ENCODE data around the gene CUL1.

The CUL1 gene

DNA sequence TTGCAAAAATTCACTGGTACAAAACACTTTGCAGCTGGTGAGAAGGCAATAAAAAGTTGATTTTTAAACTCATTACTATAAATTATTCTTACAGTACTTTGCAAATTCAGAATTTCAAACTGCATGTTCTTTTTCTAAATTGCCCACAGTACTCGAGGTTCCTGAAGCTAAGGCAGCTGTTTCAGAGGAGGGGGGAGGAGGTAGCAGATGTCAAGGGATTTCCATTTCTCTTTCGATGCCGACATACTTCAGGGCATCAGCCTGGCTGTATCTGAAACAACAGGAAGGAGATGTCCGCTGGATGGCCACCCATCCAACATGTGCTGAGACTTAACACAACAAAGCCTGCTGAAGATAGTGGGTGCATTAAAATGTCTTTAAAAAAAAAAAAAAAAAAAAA lies 108.7 kb downstream of the CUL1 start:
- TF ChIP-seq CREB1 (IDR thresholded peaks at IDR 0.05; ENCODE audit: low read depth), result no peak
- TF ChIP-seq, protein P1, sequence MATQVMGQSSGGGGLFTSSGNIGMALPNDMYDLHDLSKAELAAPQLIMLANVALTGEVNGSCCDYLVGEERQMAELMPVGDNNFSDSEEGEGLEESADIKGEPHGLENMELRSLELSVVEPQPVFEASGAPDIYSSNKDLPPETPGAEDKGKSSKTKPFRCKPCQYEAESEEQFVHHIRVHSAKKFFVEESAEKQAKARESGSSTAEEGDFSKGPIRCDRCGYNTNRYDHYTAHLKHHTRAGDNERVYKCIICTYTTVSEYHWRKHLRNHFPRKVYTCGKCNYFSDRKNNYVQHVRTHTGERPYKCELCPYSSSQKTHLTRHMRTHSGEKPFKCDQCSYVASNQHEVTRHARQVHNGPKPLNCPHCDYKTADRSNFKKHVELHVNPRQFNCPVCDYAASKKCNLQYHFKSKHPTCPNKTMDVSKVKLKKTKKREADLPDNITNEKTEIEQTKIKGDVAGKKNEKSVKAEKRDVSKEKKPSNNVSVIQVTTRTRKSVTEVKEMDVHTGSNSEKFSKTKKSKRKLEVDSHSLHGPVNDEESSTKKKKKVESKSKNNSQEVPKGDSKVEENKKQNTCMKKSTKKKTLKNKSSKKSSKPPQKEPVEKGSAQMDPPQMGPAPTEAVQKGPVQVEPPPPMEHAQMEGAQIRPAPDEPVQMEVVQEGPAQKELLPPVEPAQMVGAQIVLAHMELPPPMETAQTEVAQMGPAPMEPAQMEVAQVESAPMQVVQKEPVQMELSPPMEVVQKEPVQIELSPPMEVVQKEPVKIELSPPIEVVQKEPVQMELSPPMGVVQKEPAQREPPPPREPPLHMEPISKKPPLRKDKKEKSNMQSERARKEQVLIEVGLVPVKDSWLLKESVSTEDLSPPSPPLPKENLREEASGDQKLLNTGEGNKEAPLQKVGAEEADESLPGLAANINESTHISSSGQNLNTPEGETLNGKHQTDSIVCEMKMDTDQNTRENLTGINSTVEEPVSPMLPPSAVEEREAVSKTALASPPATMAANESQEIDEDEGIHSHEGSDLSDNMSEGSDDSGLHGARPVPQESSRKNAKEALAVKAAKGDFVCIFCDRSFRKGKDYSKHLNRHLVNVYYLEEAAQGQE (IDR thresholded peaks at IDR 0.05; ENCODE audit: low read depth), result no peak
- no peak for TF ChIP-seq NFIC (IDR thresholded peaks at IDR 0.05)
- no peak for TF ChIP-seq ZBTB7A (IDR thresholded peaks at IDR 0.05; ENCODE audit: low read depth)
- no peak for TF ChIP-seq FOXM1 (IDR thresholded peaks at IDR 0.05; ENCODE audit: borderline replicate concordance, low read depth)
- no peak for TF ChIP-seq MAX (IDR thresholded peaks at IDR 0.05)
- TF ChIP-seq EGR1 (IDR thresholded peaks at IDR 0.05), result no peak
- no peak for TF ChIP-seq YY1 (IDR thresholded peaks at IDR 0.05; ENCODE audit: low read depth)
- TF ChIP-seq TAF1 (IDR thresholded peaks at IDR 0.05; ENCODE audit: low read depth), result no peak
- no peak for TF ChIP-seq RAD21 (IDR thresholded peaks at IDR 0.05; ENCODE audit: low read depth)
- TF ChIP-seq, protein P2, sequence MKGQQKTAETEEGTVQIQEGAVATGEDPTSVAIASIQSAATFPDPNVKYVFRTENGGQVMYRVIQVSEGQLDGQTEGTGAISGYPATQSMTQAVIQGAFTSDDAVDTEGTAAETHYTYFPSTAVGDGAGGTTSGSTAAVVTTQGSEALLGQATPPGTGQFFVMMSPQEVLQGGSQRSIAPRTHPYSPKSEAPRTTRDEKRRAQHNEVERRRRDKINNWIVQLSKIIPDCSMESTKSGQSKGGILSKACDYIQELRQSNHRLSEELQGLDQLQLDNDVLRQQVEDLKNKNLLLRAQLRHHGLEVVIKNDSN (IDR thresholded peaks at IDR 0.05), result no peak
- TF ChIP-seq TEAD4 (IDR thresholded peaks at IDR 0.05), result no peak
- TF ChIP-seq EP300 (IDR thresholded peaks at IDR 0.05; ENCODE audit: borderline replicate concordance), result no peak
- TF ChIP-seq CEBPB (IDR thresholded peaks at IDR 0.05), result no peak
- TF ChIP-seq TCF12 (IDR thresholded peaks at IDR 0.05; ENCODE audit: low read depth), result no peak

DNA sequence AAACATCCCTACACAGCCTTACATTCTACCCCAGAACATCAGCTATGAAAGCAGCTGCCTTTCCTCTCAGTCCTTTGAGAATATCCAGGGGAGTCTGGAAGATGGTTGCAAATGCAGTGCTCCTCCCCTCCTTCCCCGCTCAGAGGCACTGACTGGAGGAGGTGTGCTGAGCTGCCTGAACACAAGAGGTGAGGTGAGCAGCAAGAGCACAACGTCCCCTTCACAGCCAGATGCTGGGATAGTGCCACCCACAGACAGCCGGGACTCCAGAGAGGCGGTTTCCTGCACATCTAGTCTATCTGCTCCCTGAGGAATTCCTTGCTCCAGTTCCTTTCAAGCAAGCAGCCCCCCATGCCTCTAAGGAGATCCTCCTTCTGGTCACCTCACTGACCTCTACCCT lies 111.2 kb downstream of the CUL1 start:
- TF ChIP-seq YY1 (IDR thresholded peaks at IDR 0.05; ENCODE audit: low read depth) (no peak), RAD21 (IDR thresholded peaks at IDR 0.05; ENCODE audit: low read depth) (no peak), ZBTB7A (IDR thresholded peaks at IDR 0.05; ENCODE audit: low read depth) (no peak), MAX (IDR thresholded peaks at IDR 0.05) (no peak), FOXM1 (IDR thresholded peaks at IDR 0.05; ENCODE audit: borderline replicate concordance, low read depth) (no peak), EGR1 (IDR thresholded peaks at IDR 0.05) (no peak), TEAD4 (IDR thresholded peaks at IDR 0.05) (no peak), TAF1 (IDR thresholded peaks at IDR 0.05; ENCODE audit: low read depth) (no peak), TCF12 (IDR thresholded peaks at IDR 0.05; ENCODE audit: low read depth) (no peak), CEBPB (IDR thresholded peaks at IDR 0.05) (no peak), NFIC (IDR thresholded peaks at IDR 0.05) (no peak), CREB1 (IDR thresholded peaks at IDR 0.05; ENCODE audit: low read depth) (no peak), EP300 (IDR thresholded peaks at IDR 0.05; ENCODE audit: borderline replicate concordance) (no peak)
- TF ChIP-seq, protein P2 (IDR thresholded peaks at IDR 0.05), result no peak
- TF ChIP-seq, protein P1 (IDR thresholded peaks at IDR 0.05; ENCODE audit: low read depth), result no peak

- TF ChIP-seq CREB1 (IDR thresholded peaks at IDR 0.05; ENCODE audit: low read depth), result no peak
- TF ChIP-seq, protein P2 (IDR thresholded peaks at IDR 0.05), result no peak
- TF ChIP-seq, protein P1 (IDR thresholded peaks at IDR 0.05; ENCODE audit: low read depth), result no peak
- TF ChIP-seq CEBPB (IDR thresholded peaks at IDR 0.05), result no peak
- TF ChIP-seq RAD21 (IDR thresholded peaks at IDR 0.05; ENCODE audit: low read depth), result no peak
- TF ChIP-seq MAX (IDR thresholded peaks at IDR 0.05), result no peak
- no peak for TF ChIP-seq NFIC (IDR thresholded peaks at IDR 0.05)
- no peak for TF ChIP-seq TEAD4 (IDR thresholded peaks at IDR 0.05)
- no peak for TF ChIP-seq TCF12 (IDR thresholded peaks at IDR 0.05; ENCODE audit: low read depth)
- TF ChIP-seq YY1 (IDR thresholded peaks at IDR 0.05; ENCODE audit: low read depth), result no peak
- no peak for TF ChIP-seq TAF1 (IDR thresholded peaks at IDR 0.05; ENCODE audit: low read depth)
- TF ChIP-seq EP300 (IDR thresholded peaks at IDR 0.05; ENCODE audit: borderline replicate concordance), result no peak
- TF ChIP-seq FOXM1 (IDR thresholded peaks at IDR 0.05; ENCODE audit: borderline replicate concordance, low read depth), result no peak
- no peak for TF ChIP-seq EGR1 (IDR thresholded peaks at IDR 0.05)
- TF ChIP-seq ZBTB7A (IDR thresholded peaks at IDR 0.05; ENCODE audit: low read depth), result no peak
Observed at GRCh38 chr7:148811892-148812291, 113.2 kb downstream of the CUL1 start.
